IPS-18c (cell line): Measurements from ENCODE around the gene NMRAL1.

ENCODE experiments used
- H3K4me3 ChIP-seq: 2 replicates; pipeline ENCODE4 v1.7.0; 2013; ENCODE audit warnings: low read depth, mild to moderate bottlenecking, low read length, moderate library complexity; ENCODE audit not compliant: insufficient read depth
- H3K9me3 ChIP-seq: one replicate; pipeline ENCODE4 v1.6.1; 2013; ENCODE audit warnings: mild to moderate bottlenecking, low read length, moderate library complexity; ENCODE audit not compliant: control insufficient read depth, insufficient read depth

The NMRAL1 gene

DNA sequence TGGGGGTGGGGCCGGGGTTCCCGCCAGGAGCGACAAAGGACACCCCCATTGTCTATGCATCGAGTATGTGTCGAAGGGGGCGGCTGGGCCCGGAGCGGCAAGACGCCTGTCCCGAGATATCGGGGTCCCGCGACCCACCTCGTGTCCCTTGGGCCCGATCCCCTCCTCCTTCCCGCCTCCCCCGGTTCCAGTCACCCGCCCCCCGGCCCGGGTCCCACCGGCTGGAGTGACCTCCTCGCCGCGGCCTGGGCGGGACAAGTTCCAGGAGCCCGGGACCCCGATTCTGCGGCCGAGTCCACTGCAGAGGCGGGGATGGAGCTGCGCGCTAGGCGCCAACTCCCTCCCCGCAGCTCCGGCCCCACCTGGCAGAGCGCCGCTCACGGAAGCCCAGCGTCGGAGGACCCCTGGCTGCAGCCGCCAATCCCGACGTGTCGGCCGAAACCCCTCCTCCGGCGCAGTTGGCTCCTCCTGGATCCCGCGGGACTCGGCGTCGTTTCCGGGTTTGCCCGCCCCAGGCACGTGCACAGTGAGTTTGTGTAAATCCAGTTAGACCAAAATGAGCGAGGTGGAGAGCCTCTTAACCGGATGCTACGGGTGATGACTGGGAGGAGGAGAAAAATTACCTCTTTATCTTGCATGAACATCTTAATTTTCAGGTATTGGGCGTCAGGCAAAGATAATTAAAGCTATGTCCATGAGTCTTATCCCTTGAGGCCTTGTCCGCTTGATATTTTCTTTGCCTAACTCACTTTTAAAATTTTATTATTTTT, at the start of gene NMRAL1:
TSS of gene NMRAL1 (minus strand) at position 434 of the 770 bp plus-strand sequence. CDS start 493 bp downstream, outside the sequence.
- Histone ChIP-seq H3K4me3 (peak within 1 kb of the TSS; percentile 81), H3K9me3 (peaks cover 8% of the 10 kb centered on the region)

- Histone ChIP-seq H3K9me3 (peaks cover 2% of the 10 kb centered on the region), H3K4me3 (no peak overlapping the region)
These were observed 49.3 kb upstream of the NMRAL1 start for GRCh38 chr16:4523686-4524085.

GRCh38 chr16:4522051-4522581, 47.7 kb upstream of the NMRAL1 start:
- H3K9me3 ChIP-seq, result peaks cover under 1% of the 10 kb centered on the region
- no peak overlapping the region for H3K4me3 ChIP-seq

- H3K9me3 ChIP-seq, result no peaks in the 10 kb centered on the region
- no peak overlapping the region for H3K4me3 ChIP-seq
These were observed 46.5 kb upstream of the NMRAL1 start for GRCh38 chr16:4520913-4521312.

DNA sequence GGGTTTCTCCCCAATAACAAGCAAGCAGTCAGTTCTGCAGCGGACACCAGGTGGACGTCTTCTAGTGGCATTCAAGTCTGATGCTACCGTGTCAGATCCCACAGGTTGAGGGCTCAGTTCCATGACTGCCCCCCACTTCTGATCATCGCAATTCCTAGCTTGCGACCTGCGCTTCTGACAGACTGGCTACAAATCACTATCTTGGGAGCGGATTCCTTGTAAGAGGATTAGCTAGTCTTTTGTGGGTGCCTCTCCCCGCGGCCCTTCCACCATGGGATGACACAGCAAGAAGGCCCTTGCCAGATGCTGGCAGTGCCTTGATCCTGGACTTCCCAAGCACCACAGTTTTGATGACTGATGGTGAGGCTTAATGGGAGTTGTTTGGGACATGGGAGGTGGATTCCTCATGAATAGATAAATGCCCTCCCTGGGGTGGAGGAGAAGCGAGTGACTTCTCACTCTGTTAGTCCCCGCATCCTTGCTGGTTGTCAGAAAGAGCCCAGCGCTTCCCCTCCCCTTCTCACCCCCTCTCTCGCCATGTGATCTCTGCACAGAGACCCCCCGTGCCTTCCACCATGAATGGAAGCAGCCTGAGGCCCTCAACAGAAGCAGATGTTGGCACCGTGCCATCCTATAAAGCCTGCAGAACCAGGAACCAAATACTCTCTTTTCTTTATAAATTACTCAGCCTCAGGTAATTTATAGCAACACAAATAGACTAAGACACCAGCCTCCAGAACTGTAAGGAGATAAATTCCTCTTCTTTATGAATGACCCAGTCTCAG, 45.0 kb upstream of the NMRAL1 start:
- no peak overlapping the region for H3K4me3 ChIP-seq
- no peaks in the 10 kb centered on the region for H3K9me3 ChIP-seq

GRCh38 chr16:4517812-4518680, 43.6 kb upstream of the NMRAL1 start:
- H3K9me3 ChIP-seq, result no peaks in the 10 kb centered on the region
- H3K4me3 ChIP-seq, result no peak overlapping the region

DNA sequence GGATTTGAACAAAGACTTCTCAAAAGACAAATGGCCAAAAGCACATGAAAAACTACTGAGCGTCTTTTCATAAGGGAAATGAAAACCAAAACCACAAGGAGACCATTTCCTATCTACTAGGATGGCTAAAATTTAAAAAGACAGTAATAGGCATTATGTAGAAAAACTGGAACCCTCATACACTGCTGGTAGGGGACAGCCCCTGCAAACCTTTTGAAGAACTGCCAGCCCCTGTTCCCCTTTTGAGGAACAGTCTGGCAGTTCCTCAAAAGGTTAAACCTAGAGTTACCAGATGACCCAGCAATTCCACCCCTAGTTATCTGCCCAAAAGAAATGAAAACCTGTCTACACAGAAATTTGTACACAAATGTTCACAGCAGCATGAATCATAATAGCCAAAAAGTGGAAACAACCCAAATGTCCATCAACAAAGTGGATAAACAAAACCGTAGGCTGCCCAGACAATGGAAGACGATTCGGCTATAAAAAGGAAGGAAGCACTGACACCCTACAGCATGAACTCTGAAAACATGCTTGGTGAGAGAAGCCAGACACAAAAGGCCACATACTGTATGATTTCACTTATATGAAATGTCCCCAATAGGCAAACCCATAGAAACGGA, 41.3 kb upstream of the NMRAL1 start:
- H3K4me3 ChIP-seq, result no peak overlapping the region
- H3K9me3 ChIP-seq, result peaks cover 2% of the 10 kb centered on the region

GRCh38 chr16:4514606-4515005, 40.2 kb upstream of the NMRAL1 start:
- no peak overlapping the region for H3K4me3 ChIP-seq
- H3K9me3 ChIP-seq, result peaks cover 2% of the 10 kb centered on the region

GRCh38 chr16:4513881-4514280, 39.5 kb upstream of the NMRAL1 start:
- H3K4me3 ChIP-seq, result no peak overlapping the region
- peaks cover 2% of the 10 kb centered on the region for H3K9me3 ChIP-seq

DNA sequence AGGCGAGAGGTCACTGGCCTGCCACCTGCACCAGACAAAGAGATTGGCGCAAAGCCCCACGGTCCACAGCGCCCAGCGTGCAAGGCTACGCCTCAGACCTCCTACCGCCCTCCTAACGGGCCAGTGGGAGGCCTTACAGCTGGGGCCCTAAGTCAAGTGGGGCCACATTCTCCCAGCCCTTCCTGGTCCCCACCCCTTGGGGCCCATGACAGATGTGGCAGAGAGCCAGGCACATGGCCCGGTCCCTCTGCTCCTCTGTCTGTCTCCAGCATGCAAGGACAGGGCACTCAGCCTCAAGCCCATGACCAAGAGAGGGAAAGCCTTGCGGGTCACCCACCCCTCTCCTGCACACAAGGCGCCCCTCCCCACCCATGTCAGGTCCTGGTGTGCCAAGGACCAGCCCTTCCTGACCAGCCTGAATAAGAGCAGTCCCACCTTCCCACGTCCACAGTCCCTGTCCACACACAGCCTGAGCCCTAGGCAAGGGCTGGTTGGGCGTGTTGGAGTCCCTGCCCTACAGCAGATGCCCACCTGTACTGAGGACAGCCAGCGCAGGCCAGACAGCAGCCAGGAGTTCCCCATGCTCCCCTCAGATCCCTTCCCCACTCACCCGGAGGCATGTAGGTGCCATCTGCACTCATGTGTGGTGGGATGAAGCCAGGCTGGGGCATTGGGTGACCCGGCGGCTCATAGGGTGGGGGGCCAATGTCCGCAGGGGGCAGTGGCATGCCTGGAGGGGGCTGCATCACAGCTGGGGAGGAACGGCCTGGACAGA, 38.8 kb upstream of the NMRAL1 start:
- H3K4me3 ChIP-seq, result no peak overlapping the region
- peaks cover 2% of the 10 kb centered on the region for H3K9me3 ChIP-seq

GRCh38 chr16:4512473-4512872, 38.0 kb upstream of the NMRAL1 start:
- Histone ChIP-seq H3K9me3 (peaks cover 2% of the 10 kb centered on the region), H3K4me3 (no peak overlapping the region)

GRCh38 chr16:4511441-4512082, 37.1 kb upstream of the NMRAL1 start:
- Histone ChIP-seq H3K4me3 (no peak overlapping the region), H3K9me3 (peaks cover 2% of the 10 kb centered on the region)

- Histone ChIP-seq H3K9me3 (peaks cover 2% of the 10 kb centered on the region), H3K4me3 (no peak overlapping the region)
These were observed 36.5 kb upstream of the NMRAL1 start for GRCh38 chr16:4510747-4511426.

- H3K4me3 ChIP-seq, result no peak overlapping the region
- peaks cover 2% of the 10 kb centered on the region for H3K9me3 ChIP-seq
These were observed 35.7 kb upstream of the NMRAL1 start for GRCh38 chr16:4510131-4510530.

- Histone ChIP-seq H3K9me3 (peaks cover 2% of the 10 kb centered on the region), H3K4me3 (no peak overlapping the region)
These were observed 35.0 kb upstream of the NMRAL1 start for GRCh38 chr16:4509420-4509819.
